H9 (cell line): ENCODE data around the gene PNLIP. TPM values are rescaled to one million over a fixed set of nuclear protein-coding genes. Genes with fewer than 3 reads are reported as not detected.

ENCODE experiments used
- DNase-seq: peaks from one replicate; pipeline ENCODE4 v3.0.0-alpha.2; 2017
- H2AFZ ChIP-seq: one replicate; pipeline ENCODE4 v1.6.1; 2013; ENCODE audit warnings: mild to moderate bottlenecking, low read length, control low read depth, moderate library complexity
- H2AK5ac ChIP-seq: 2 replicates; pipeline ENCODE4 v1.6.1; 2013; ENCODE audit warnings: low read length, control low read depth, mixed read lengths; ENCODE audit not compliant: insufficient read length
- H2BK120ac ChIP-seq: one replicate; pipeline ENCODE4 v1.6.1; 2013; ENCODE audit warnings: low read depth, mild to moderate bottlenecking, low read length, control low read depth, inconsistent platforms; ENCODE audit not compliant: poor library complexity, severe bottlenecking
- H2BK12ac ChIP-seq: 2 replicates; pipeline ENCODE4 v1.6.1; 2013; ENCODE audit warnings: low read length, control low read depth, mixed read lengths, low read depth; ENCODE audit not compliant: insufficient read length
- H2BK15ac ChIP-seq: 2 replicates; pipeline ENCODE4 v1.6.1; 2013; ENCODE audit warnings: low read depth, low read length, control low read depth
- H2BK20ac ChIP-seq: one replicate; pipeline ENCODE4 v1.6.1; 2013; ENCODE audit warnings: low read depth, mild to moderate bottlenecking, low read length, control low read depth, inconsistent platforms; ENCODE audit not compliant: poor library complexity, severe bottlenecking
- H2BK5ac ChIP-seq: 2 replicates; pipeline ENCODE4 v1.6.1; 2013; ENCODE audit warnings: low read length, control low read depth, mixed read lengths; ENCODE audit not compliant: insufficient read length
- H3K14ac ChIP-seq: 2 replicates; pipeline ENCODE4 v1.6.1; 2013; ENCODE audit warnings: low read length, control low read depth; ENCODE audit not compliant: insufficient read depth
- H3K18ac ChIP-seq: 2 replicates; pipeline ENCODE4 v1.6.1; 2013; ENCODE audit warnings: low read depth, mild to moderate bottlenecking, mixed read lengths, low read length, control low read depth; ENCODE audit not compliant: insufficient read length
- H3K23ac ChIP-seq: 2 replicates; pipeline ENCODE4 v1.6.1; 2013; ENCODE audit warnings: low read length, control low read depth, mixed read lengths, low read depth; ENCODE audit not compliant: insufficient read length
- H3K23me2 ChIP-seq: 2 replicates; pipeline ENCODE4 v1.6.1; 2013; ENCODE audit warnings: low read depth, mild to moderate bottlenecking, mixed read lengths, low read length, control low read depth; ENCODE audit not compliant: insufficient read length, poor library complexity, severe bottlenecking
- H3K27ac ChIP-seq: 2 replicates; pipeline ENCODE4 v1.5.1; 2013; ENCODE audit warnings: low read length, control low read depth, mixed read lengths, low read depth; ENCODE audit not compliant: insufficient read length
- H3K27me3 ChIP-seq: 2 replicates; pipeline ENCODE4 v1.6.1; 2013; ENCODE audit warnings: low read length, control low read depth, inconsistent platforms; ENCODE audit not compliant: insufficient read depth
- H3K4ac ChIP-seq: 2 replicates; pipeline ENCODE4 v1.6.1; 2013; ENCODE audit warnings: low read depth, mild to moderate bottlenecking, control low read depth, inconsistent platforms, low read length, moderate library complexity
- H3K4me1 ChIP-seq: 2 replicates; pipeline ENCODE4 v1.6.1; 2013; ENCODE audit warnings: low read length, control low read depth, inconsistent platforms; ENCODE audit not compliant: insufficient read depth
- H3K4me2 ChIP-seq: 2 replicates; pipeline ENCODE4 v1.6.1; 2013; ENCODE audit warnings: low read length, control low read depth, mixed read lengths; ENCODE audit not compliant: insufficient read length, insufficient read depth
- H3K56ac ChIP-seq: 2 replicates; pipeline ENCODE4 v1.6.1; 2013; ENCODE audit warnings: low read depth, mild to moderate bottlenecking, mixed read lengths, low read length, control low read depth; ENCODE audit not compliant: insufficient read length
- H3K79me1 ChIP-seq: 2 replicates; pipeline ENCODE4 v1.6.1; 2013; ENCODE audit warnings: low read depth, mild to moderate bottlenecking, moderate library complexity, low read length, control low read depth, inconsistent platforms; ENCODE audit not compliant: insufficient read depth, poor library complexity, severe bottlenecking
- H3K79me2 ChIP-seq: 2 replicates; pipeline ENCODE4 v1.6.1; 2013; ENCODE audit warnings: low read length, control low read depth, inconsistent platforms; ENCODE audit not compliant: insufficient read depth
- H3K9ac ChIP-seq: 2 replicates; pipeline ENCODE4 v1.6.1; 2013; ENCODE audit warnings: low read length, control low read depth, mixed read lengths; ENCODE audit not compliant: insufficient read length; ENCODE audit errors: extremely low read depth
- H3K9me3 ChIP-seq: one replicate; pipeline ENCODE4 v1.6.1; 2013; ENCODE audit warnings: low read depth, low read length, inconsistent platforms; ENCODE audit not compliant: control insufficient read depth
- H3T11ph ChIP-seq: one replicate; pipeline ENCODE4 v1.6.1; 2013; ENCODE audit warnings: mild to moderate bottlenecking, low read length, control low read depth, inconsistent platforms
- H4K20me1 ChIP-seq: one replicate; pipeline ENCODE4 v1.6.1; 2013; ENCODE audit not compliant: control insufficient read depth, insufficient read length, insufficient read depth
- H4K5ac ChIP-seq: 2 replicates; pipeline ENCODE4 v1.6.1; 2013; ENCODE audit warnings: low read depth, mild to moderate bottlenecking, mixed read lengths, low read length, control low read depth; ENCODE audit not compliant: insufficient read length
- H4K8ac ChIP-seq: replicated peaks from 2 replicates; pipeline ENCODE4 v1.6.1; 2013; ENCODE audit warnings: low read length, control low read depth, mixed read lengths, low read depth; ENCODE audit not compliant: insufficient read length
- H4K91ac ChIP-seq: 2 replicates; pipeline ENCODE4 v1.6.1; 2013; ENCODE audit warnings: low read depth, mild to moderate bottlenecking, moderate library complexity, mixed read lengths, low read length, control low read depth; ENCODE audit not compliant: insufficient read length
- H3K27ac Mint-ChIP-seq, 3 experiments: 2 replicates in 2 of 3; 3 replicates in 1 of 3; pipeline ENCODE4 v1.8.0; 2020 to 2021; ENCODE audit warnings: mixed read lengths in 3 of 3, mild to moderate bottlenecking in 1 of 3, moderate library complexity in 1 of 3
- H3K27me3 Mint-ChIP-seq: 2 replicates; pipeline ENCODE4 v1.8.0; 2021; ENCODE audit warnings: low read depth, mild to moderate bottlenecking, moderate library complexity, mixed read lengths
- H3K36me3 Mint-ChIP-seq, 3 experiments: 2 replicates in 2 of 3; 3 replicates in 1 of 3; pipeline ENCODE4 v1.8.0; 2020 to 2021; ENCODE audit warnings: low read depth in 3 of 3, mixed read lengths in 3 of 3; ENCODE audit not compliant: insufficient read depth in 1 of 3
- H3K4me1 Mint-ChIP-seq, 2 experiments: 2 replicates each; pipeline ENCODE4 v1.8.0; 2020; ENCODE audit warnings: mixed read lengths in 2 of 2
- H3K4me3 Mint-ChIP-seq, 2 experiments: 2 replicates in 1 of 2; 3 replicates in 1 of 2; pipeline ENCODE4 v1.8.0; 2020 to 2021; ENCODE audit warnings: mild to moderate bottlenecking in 2 of 2, mixed read lengths in 2 of 2, moderate library complexity in 1 of 2
- H3K9me3 Mint-ChIP-seq, 2 experiments: 2 replicates in 1 of 2; 3 replicates in 1 of 2; pipeline ENCODE4 v1.8.0; 2020; ENCODE audit warnings: mild to moderate bottlenecking in 2 of 2, mixed read lengths in 2 of 2, moderate library complexity in 1 of 2
- total RNA-seq: library from RNA; stranded (reverse); gene quantifications from 2 replicates; pipeline ENCODE4 v1.2.1, GENCODE V29; 2021
- TF ChIP-seq, protein P1 (sequence below): fragments of 200-600 bp; sonication (generic); conservative IDR thresholded peaks from 3 replicates; pipeline ENCODE4 v1.8.0; 2021; ENCODE audit warnings: antibody characterized with exemption, mild to moderate bottlenecking

PNLIP gene
- total RNA-seq, 1 experiment from 2014 or later: not detected

DNA sequence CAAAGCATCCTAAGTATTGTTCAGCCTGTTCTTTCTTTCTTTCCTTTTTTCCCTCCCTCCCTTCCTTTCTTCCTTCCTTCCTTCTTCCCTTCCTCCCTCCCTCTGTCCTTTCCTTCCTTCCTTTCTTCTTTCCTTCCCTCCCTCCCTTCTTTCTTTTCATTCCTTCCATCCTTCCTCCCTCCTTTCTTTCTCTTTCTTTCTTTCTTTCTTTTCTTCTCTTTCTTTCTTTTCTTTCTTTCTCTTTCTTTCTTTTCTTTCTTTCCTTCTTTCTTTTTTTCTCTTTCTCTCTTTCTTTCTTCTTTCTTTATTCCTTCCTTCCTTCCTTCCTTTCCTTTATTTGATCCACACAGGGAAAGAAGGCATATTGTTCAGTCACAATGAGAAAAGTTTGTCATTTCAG, 21.2 kb downstream of the PNLIP start:
- H3K9me3 Mint-ChIP-seq: no peaks in the 10 kb centered on the region
- Histone ChIP-seq H2BK120ac (no peak overlapping the region), H3K27me3 (no peaks in the 10 kb centered on the region), H2BK5ac (no peak overlapping the region), H4K91ac (no peak overlapping the region), H4K5ac (no peak overlapping the region), H3K4me2 (no peak overlapping the region), H3K14ac (no peak overlapping the region), H2BK20ac (no peak overlapping the region), H4K8ac (no peak overlapping the region), H2AK5ac (no peak overlapping the region), H3K79me2 (no peaks in the 10 kb centered on the region), H4K20me1 (no peaks in the 10 kb centered on the region), H3K4me1 (no peaks in the 10 kb centered on the region), H3K79me1 (no peaks in the 10 kb centered on the region), H3K27ac (no peak overlapping the region), H3K9me3 (no peaks in the 10 kb centered on the region), H3K23me2 (no peaks in the 10 kb centered on the region), H2AFZ (no peak overlapping the region), H3K23ac (no peak overlapping the region), H3T11ph (no peak overlapping the region), H3K4ac (no peak overlapping the region), H3K9ac (no peak overlapping the region), H2BK12ac (no peak overlapping the region), H3K56ac (no peak overlapping the region), H3K18ac (no peak overlapping the region), H2BK15ac (no peak overlapping the region)
- H3K4me1 Mint-ChIP-seq: no peaks in the 10 kb centered on the region; a peak in 1 of 4 replicates
- H3K36me3 Mint-ChIP-seq: no peaks in the 10 kb centered on the region
- 0 out of 2 replicates have a peak, but pooled peaks cover 1% of the 10 kb centered on the region for H3K27me3 Mint-ChIP-seq
- H3K4me3 Mint-ChIP-seq: no peak overlapping the region
- no peak for DNase-seq
- H3K27ac Mint-ChIP-seq: no peak overlapping the region
- TF ChIP-seq, protein P1, sequence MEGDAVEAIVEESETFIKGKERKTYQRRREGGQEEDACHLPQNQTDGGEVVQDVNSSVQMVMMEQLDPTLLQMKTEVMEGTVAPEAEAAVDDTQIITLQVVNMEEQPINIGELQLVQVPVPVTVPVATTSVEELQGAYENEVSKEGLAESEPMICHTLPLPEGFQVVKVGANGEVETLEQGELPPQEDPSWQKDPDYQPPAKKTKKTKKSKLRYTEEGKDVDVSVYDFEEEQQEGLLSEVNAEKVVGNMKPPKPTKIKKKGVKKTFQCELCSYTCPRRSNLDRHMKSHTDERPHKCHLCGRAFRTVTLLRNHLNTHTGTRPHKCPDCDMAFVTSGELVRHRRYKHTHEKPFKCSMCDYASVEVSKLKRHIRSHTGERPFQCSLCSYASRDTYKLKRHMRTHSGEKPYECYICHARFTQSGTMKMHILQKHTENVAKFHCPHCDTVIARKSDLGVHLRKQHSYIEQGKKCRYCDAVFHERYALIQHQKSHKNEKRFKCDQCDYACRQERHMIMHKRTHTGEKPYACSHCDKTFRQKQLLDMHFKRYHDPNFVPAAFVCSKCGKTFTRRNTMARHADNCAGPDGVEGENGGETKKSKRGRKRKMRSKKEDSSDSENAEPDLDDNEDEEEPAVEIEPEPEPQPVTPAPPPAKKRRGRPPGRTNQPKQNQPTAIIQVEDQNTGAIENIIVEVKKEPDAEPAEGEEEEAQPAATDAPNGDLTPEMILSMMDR: no peak
